Activated naive CD8-positive, alpha-beta T cell treated with anti-CD3 and anti-CD28 coated beads for 36 hours (primary cell): ENCODE data around the gene MEX3C. TPM values are rescaled to one million over a fixed set of nuclear protein-coding genes. Genes with fewer than 3 reads are reported as not detected.

ENCODE experiments used
- DNase-seq: peaks from one replicate; pipeline ENCODE4 v3.0.0; 2021
- H3K27ac Mint-ChIP-seq: one replicate; pipeline ENCODE4 v1.8.0; 2022; ENCODE audit warnings: mild to moderate bottlenecking, moderate library complexity, mixed read lengths
- H3K27me3 Mint-ChIP-seq: one replicate; pipeline ENCODE4 v1.8.0; 2022; ENCODE audit warnings: mild to moderate bottlenecking, mixed read lengths
- H3K36me3 Mint-ChIP-seq: one replicate; pipeline ENCODE4 v1.8.0; 2021; ENCODE audit warnings: mild to moderate bottlenecking, mixed read lengths
- H3K4me1 Mint-ChIP-seq: one replicate; pipeline ENCODE4 v1.8.0; 2021; ENCODE audit warnings: mixed read lengths
- H3K4me3 Mint-ChIP-seq: one replicate; pipeline ENCODE4 v1.8.0; 2022; ENCODE audit warnings: mild to moderate bottlenecking, moderate library complexity, mixed read lengths
- H3K9me3 Mint-ChIP-seq: one replicate; pipeline ENCODE4 v1.8.0; 2022; ENCODE audit warnings: mixed read lengths
- total RNA-seq, 2 experiments: library from RNA; stranded (reverse); gene quantifications; one replicate each; pipeline ENCODE4 v1.2.3, GENCODE V29; 2021

The MEX3C gene
- total RNA-seq, 2 experiments from 2014 or later = 66.9 to 68.5 TPM

DNA sequence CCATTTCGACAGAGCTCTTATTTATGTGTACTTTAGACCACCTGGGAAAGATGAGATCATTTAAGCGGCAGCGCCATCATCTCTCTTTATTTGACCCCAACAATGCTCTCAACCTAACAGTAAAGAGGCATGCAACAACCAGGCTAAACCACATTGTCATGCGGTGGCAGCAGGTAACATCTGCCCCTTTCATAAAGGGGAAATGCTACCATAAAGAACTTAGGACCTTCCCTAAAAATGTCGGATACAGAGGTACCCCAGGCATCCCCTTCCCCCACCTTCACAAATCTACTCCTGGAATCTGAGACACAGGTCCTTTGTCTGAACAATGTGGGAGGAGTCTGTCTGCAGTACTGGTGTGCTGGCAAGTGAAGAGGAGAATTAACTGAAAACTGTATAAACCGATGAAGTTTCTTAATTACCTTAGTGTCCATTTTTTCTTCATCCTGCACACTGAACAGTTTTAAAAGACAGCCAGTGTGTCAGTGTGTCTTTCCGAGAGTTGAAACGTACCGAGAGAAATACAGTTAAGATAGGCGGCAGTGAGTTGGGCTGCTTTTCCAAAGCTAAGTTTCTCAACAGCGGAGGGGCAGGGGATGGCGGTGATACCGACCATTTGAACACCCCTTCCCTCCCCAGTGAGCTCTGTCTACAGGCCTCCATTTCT, 1.9 kb downstream of the MEX3C start:
- no peaks in the 10 kb centered on the region for H3K27me3 Mint-ChIP-seq
- H3K4me3 Mint-ChIP-seq = peak overlapping the region; percentile 97
- H3K27ac Mint-ChIP-seq = peak overlapping the region; percentile 95
- peak; percentile 19 for DNase-seq
- H3K36me3 Mint-ChIP-seq = peaks cover 39% of the 10 kb centered on the region
- peaks cover 4% of the 10 kb centered on the region for H3K9me3 Mint-ChIP-seq
- H3K4me1 Mint-ChIP-seq = peaks cover 38% of the 10 kb centered on the region

DNA sequence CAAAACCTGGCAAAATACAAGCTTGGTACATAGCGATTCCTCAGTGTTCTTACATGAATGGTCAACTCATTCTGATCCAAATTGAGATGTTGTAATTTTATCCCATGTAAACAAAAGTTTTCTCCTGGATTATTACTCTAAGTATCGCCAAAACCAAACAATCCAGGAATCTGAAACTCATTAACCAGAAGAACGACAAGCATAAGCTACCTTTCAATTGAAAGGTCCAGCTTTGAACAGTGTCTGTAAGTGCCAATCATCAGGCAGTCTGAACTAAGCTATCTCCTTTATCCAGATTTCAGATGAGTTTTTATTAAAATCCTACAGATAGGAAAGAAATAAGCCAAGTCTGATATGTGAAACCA, 2.4 kb downstream of the MEX3C start:
- Mint-ChIP-seq H3K36me3 (peaks cover 39% of the 10 kb centered on the region), H3K4me1 (peaks cover 44% of the 10 kb centered on the region), H3K27me3 (no peaks in the 10 kb centered on the region), H3K27ac (peak overlapping the region; percentile 95), H3K4me3 (peak overlapping the region; percentile 97), H3K9me3 (peaks cover 4% of the 10 kb centered on the region)
- no peak for DNase-seq

DNA sequence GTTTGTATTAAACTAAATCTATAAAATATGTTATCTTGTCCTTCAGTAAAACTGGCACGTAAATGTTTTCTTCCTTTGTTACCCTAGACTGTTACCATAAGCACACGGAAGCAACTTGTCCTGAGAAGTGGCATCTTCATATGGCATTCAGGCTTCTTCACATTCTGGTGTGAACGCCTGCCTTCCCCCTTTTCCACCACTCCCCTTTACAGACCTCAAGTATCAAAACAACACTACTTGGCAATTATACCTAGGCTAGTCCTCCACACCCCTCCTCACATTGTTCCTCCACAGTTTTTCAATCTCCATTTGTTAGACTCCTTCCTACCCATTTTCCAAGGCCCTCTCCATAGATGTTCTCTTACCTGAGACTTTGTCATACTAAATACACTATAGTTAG, 2.9 kb downstream of the MEX3C start:
- H3K4me3 Mint-ChIP-seq = peak overlapping the region; percentile 97
- no peak for DNase-seq
- peak overlapping the region; percentile 95 for H3K27ac Mint-ChIP-seq
- peaks cover 46% of the 10 kb centered on the region for H3K4me1 Mint-ChIP-seq
- peaks cover 4% of the 10 kb centered on the region for H3K9me3 Mint-ChIP-seq
- H3K36me3 Mint-ChIP-seq = peaks cover 42% of the 10 kb centered on the region
- no peaks in the 10 kb centered on the region for H3K27me3 Mint-ChIP-seq

DNA sequence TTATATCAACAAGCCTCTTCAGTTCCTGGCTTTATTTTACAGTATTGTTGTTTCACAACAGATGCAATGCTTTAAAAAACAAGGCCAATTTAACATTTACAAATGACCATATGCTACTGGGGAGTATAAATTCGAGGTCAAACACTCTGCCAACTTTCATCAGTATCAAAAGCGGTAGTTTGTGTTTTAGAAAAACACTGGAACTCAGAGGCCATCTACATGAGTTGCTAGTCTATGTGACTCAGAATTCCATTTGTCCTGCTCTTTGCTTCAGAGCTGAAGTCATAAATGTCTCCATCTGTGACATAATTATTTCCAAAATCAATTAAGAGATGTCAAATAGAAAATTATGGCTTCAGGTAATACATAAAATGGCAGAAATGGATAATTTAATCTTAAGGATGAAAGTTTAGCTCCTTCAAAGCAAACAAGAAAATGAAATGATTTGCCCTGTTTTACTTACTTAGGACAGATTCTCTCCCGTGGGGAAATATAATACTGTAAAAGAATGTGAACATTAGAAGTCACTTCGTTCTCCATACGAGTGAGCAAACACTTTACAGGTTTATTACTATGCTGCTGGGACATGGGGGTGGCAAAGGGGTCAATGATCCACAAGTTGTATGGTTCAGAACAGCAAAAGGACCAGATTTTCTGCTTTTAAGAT, 3.7 kb downstream of the MEX3C start:
- H3K27me3 Mint-ChIP-seq = no peaks in the 10 kb centered on the region
- peaks cover 37% of the 10 kb centered on the region for H3K36me3 Mint-ChIP-seq
- no peaks in the 10 kb centered on the region for H3K9me3 Mint-ChIP-seq
- peak overlapping the region; percentile 66 for H3K4me3 Mint-ChIP-seq
- no peak for DNase-seq
- H3K27ac Mint-ChIP-seq = peak overlapping the region; percentile 41
- peaks cover 52% of the 10 kb centered on the region for H3K4me1 Mint-ChIP-seq

DNA sequence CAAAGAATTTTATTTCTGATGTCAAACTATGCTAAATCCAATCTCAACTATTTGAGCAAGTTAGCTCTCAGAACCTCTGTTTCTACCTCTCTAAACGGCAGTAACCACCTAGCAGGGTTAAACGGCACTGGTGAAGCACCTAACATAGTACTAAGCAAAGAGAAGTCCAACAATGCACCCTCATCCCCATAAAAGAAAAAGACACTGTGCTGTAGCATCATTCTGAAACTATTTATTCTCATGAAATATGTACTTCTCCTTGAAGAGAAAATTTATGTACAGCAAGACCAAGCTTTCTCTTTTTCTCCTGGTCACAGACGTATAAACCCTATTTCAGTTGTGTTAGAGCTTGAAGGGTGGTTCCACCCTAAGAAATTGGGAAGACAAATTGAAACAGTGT, 4.8 kb downstream of the MEX3C start:
- Mint-ChIP-seq H3K27me3 (no peaks in the 10 kb centered on the region), H3K27ac (peak overlapping the region; percentile 49), H3K9me3 (no peaks in the 10 kb centered on the region), H3K36me3 (peaks cover 40% of the 10 kb centered on the region), H3K4me1 (peaks cover 57% of the 10 kb centered on the region), H3K4me3 (peak overlapping the region; percentile 67)
- DNase-seq = no peak

DNA sequence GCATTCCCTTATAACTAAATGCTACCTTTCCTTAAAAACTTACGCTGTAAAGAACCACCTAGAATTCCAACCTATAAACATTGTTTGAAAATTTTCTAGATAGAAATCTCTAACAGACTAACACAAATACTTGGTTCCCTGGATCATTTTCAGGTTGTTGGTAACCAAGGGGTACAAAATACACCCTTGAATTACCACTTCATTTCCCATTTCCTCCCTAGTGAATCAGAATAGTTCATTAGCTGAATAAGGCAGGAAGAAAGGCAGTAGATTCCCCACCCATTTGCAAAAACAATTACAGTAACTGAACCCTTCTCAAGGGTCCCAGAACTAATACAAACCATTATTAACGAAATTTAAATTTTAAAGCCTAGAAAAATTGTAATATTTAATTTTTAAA, 5.5 kb downstream of the MEX3C start:
- Mint-ChIP-seq H3K4me1 (peaks cover 64% of the 10 kb centered on the region), H3K36me3 (peaks cover 45% of the 10 kb centered on the region), H3K9me3 (no peaks in the 10 kb centered on the region), H3K27ac (no peak overlapping the region), H3K27me3 (no peaks in the 10 kb centered on the region), H3K4me3 (no peak overlapping the region)
- DNase-seq = no peak

DNA sequence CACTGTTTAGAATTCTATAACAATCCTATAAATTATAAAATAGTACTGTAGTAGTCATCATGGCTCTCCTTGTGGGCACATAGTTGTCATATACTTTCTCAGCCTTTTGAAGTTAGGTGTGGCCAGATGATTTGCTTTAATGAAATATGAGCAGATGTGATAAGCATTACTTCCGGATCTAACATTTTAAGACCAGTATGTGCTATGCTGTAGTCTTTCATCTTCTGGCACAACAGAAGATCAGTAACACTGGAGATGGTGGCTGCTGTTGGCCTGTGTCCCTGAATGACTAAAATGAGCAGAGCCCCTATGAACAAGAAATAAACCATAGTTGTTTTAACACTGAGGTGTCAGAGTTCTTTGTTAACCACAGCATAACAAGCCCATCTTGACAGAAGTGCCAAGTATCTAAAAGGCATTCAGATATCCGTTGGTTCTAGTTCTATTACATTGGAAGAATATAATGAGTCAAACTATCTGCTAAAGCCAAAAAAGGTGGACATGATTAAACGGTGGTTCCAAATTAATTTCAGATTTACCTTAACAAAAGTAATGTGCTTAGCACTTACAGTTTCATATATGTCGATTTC, 6.3 kb downstream of the MEX3C start:
- Mint-ChIP-seq H3K36me3 (peaks cover 53% of the 10 kb centered on the region), H3K27ac (peak overlapping the region; percentile 68), H3K4me3 (no peak overlapping the region), H3K4me1 (peaks cover 71% of the 10 kb centered on the region), H3K27me3 (no peaks in the 10 kb centered on the region), H3K9me3 (no peaks in the 10 kb centered on the region)
- DNase-seq = peak; percentile 17

DNA sequence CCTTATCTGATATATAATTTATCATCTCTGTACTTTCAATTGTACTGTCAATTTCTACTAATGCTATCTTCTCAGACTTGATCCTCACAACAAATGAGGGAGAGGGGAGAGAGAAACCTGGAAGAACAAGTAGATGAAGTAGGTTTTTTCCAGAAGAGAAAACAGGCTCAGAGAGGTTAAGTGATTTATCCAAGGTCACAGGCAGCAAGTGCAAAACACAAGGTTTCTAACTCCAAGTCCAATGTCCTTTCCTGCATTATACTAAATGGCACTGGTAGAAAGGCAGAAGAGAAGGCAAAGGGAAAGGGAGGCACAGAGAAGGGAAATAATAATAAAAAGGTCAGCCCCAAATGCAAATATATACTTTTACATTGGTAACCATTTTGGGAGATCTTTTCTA, 7.5 kb downstream of the MEX3C start:
- no peak overlapping the region for H3K27ac Mint-ChIP-seq
- no peak for DNase-seq
- H3K27me3 Mint-ChIP-seq = no peaks in the 10 kb centered on the region
- peaks cover 79% of the 10 kb centered on the region for H3K4me1 Mint-ChIP-seq
- no peaks in the 10 kb centered on the region for H3K9me3 Mint-ChIP-seq
- peaks cover 52% of the 10 kb centered on the region for H3K36me3 Mint-ChIP-seq
- no peak overlapping the region for H3K4me3 Mint-ChIP-seq

DNA sequence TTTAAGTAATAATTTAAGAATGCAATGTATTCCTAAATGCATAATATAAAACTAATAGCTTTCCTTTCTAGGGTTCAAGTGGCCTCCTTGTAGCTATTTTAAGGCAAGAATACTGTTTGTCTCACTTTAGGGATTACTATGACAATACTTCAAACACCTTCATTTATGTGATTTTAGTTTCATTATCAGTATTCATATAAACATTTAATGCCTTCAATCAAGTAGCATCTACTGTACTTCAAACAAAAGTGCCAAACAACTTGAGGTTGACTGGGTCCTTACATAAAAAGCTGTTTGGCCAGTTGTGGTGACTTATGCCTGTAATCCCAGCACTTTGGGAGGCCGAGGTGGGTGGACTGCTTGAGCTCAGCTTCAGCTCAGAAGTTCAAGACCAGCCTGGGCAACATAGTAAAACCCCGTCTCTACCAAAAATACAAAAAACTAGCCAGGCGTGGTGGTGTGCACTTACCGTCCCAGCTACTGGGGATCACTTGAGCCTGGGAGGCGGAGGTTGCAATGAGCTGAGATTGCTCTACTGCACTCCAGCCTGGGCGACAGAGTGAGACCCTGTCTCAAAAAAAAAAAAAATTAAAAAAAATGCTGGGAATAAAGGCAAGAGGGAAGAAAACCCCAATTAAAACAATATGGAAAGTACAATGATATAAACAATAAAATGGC, 9.3 kb downstream of the MEX3C start:
- H3K4me1 Mint-ChIP-seq = peaks cover 77% of the 10 kb centered on the region
- no peak overlapping the region for H3K27ac Mint-ChIP-seq
- H3K4me3 Mint-ChIP-seq = no peak overlapping the region

DNA sequence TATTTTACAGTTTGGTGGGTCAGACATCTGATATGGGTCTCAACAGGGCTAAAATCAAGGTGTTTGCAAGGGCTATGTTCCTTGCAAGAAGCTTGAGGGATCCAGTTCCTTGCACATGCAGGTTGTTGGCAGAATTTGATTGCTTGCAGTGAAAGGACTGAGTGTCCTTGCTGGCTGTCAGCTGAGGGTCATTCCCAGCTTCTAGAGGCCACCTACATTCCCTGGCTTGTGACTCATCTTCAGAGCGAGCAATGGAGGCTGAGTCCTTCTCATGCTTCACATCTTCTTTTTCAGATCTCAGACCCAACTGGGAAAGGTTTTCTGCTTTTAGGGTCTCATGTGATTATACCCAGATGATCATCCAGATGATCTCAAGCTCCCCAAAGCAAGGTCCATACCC, 12.4 kb downstream of the MEX3C start:
- H3K4me1 Mint-ChIP-seq = peaks cover 74% of the 10 kb centered on the region
- no peak overlapping the region for H3K27ac Mint-ChIP-seq
- peaks cover 49% of the 10 kb centered on the region for H3K36me3 Mint-ChIP-seq
- H3K27me3 Mint-ChIP-seq = no peaks in the 10 kb centered on the region
- no peak for DNase-seq
- H3K4me3 Mint-ChIP-seq = no peak overlapping the region
- no peaks in the 10 kb centered on the region for H3K9me3 Mint-ChIP-seq

More for the DNA sequence above, 9.3 kb downstream of the MEX3C start:
- DNase-seq = no peak
- Mint-ChIP-seq H3K36me3 (peaks cover 54% of the 10 kb centered on the region), H3K9me3 (no peaks in the 10 kb centered on the region), H3K27me3 (no peaks in the 10 kb centered on the region)

DNA sequence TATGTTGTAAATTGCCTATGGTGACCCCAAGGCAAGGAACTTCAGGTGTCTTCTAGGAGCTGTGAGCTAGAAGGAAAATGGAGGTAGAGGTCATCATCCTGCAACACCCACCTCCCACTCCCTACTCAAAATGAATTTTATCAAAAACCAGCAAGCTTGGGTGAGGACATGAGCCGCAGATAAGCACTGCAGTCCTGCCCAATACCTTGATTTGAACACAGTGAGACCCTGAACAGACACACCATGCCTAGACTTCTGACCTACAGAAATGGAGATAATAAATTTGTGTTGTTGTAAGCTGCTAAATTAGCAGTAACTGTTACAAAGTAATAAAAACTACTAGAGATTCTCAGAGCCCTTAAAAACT, 13.4 kb downstream of the MEX3C start:
- Mint-ChIP-seq H3K9me3 (no peaks in the 10 kb centered on the region), H3K36me3 (peaks cover 51% of the 10 kb centered on the region), H3K27ac (peak overlapping the region; percentile 18), H3K4me1 (peaks cover 74% of the 10 kb centered on the region), H3K4me3 (no peak overlapping the region), H3K27me3 (no peaks in the 10 kb centered on the region)
- no peak for DNase-seq

DNA sequence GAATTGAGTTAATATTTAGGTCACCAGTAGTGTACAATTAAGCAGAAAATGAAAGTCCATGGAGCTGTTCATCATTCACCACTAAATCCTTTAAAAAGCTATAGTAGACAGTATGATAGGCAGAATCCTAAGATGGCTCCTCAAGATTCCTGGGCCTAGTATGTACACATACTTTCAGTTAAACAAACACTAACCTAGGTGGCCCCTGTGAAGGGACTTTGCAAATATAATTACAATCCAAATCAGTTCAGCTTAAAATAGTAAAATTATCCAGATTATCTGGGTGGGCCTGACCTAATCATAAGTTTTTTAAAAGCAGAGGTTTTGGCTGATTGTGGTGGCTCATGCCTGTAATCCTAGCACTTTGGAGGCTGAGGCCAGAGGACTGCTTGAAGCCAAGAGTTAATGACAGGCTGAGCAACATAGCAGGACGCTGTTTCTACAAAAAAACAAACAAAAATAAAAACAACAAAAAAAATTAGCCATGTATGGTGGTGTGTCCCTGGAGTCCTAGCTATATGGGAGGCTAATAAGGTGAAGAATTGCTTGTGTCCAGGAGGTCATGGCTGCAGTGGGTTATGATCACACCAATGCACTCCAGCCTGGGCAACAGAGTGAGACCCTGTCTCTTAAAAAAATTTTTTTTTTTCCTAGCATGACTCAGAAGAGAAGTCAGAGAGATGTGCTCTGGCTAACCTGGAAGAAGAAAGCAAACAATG, 13.9 kb downstream of the MEX3C start:
- Mint-ChIP-seq H3K4me1 (peaks cover 70% of the 10 kb centered on the region), H3K27me3 (no peaks in the 10 kb centered on the region), H3K36me3 (peaks cover 51% of the 10 kb centered on the region), H3K4me3 (no peak overlapping the region), H3K27ac (peak overlapping the region; percentile 8), H3K9me3 (no peaks in the 10 kb centered on the region)
- no peak for DNase-seq

DNA sequence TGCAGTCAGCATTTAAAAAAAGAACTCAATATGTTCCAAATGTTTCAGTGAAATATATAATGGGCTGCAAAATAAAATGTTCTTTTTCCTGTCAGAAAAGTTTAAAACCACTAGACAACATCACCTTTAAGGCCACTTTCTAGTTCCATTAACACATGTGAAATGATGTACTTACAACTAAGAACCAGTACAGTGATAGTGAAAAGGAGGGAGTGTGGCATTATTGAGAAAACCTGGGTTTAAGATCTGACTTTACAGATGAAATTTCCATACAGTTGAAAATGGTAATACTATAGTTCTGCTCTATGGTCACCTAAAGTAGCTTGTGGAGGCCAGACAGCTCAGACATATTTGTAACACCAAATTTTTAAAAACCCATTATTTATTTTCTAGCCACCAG, 14.7 kb downstream of the MEX3C start:
- Mint-ChIP-seq H3K27me3 (no peaks in the 10 kb centered on the region), H3K4me3 (no peak overlapping the region), H3K9me3 (no peaks in the 10 kb centered on the region), H3K4me1 (peaks cover 67% of the 10 kb centered on the region), H3K27ac (peak overlapping the region; percentile 8), H3K36me3 (peaks cover 47% of the 10 kb centered on the region)
- no peak for DNase-seq

DNA sequence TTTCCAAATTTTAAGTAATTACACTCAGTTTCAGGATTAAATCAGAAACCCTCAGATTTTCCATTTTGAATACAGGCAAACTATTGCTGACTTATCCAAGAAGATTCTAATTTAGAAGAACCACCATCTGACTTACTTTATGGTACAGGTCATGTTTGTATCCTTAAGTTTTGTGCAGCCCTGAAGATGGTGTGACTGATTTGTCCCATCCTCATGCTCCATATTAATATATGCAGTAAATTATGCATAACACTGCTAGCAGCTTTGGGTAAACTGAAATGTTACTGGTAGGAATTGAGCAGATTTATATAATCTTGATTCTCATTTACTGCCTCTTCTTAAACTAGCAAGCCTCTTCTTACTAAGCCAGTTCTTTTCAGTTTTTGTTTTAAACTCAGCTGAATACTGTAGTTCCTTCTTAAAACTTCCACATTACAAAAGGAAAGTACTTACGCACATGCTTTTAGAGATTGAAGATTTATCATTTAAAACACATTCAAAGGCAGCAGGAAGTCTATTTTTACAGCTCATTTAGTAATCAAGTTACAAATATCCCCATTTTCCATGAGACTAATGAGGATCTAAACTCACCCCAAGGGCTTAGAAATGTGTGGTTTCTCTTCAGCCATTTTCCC, 25.7 kb downstream of the MEX3C start:
- Mint-ChIP-seq H3K4me1 (peaks cover 66% of the 10 kb centered on the region), H3K27me3 (no peaks in the 10 kb centered on the region), H3K9me3 (peaks cover 4% of the 10 kb centered on the region), H3K27ac (peak overlapping the region; percentile 98), H3K4me3 (peak overlapping the region; percentile 32), H3K36me3 (peaks cover 63% of the 10 kb centered on the region)
- DNase-seq = no peak
